Karpas-422 (cell line): Measurements from ENCODE around the gene CATSPER3. TPM values are rescaled to one million over a fixed set of nuclear protein-coding genes. Genes with fewer than 3 reads are reported as not detected.

ENCODE experiments used
- DNase-seq: peaks from one replicate; pipeline ENCODE4 v3.0.0-alpha.2; 2015
- H2AFZ ChIP-seq: fragments of 200-600 bp; sonication (generic); 2 replicates; pipeline ENCODE4 v1.6.1; 2014; ENCODE audit warnings: antibody characterized with exemption, low read length, mixed read lengths
- H3K27ac ChIP-seq: fragments of 200-600 bp; sonication (generic); 2 replicates; pipeline ENCODE4 v1.5.1; 2014; ENCODE audit warnings: mild to moderate bottlenecking, low read length, moderate library complexity
- H3K27me3 ChIP-seq: fragments of 200-600 bp; sonication (generic); 2 replicates; pipeline ENCODE4 v1.6.1; 2014; ENCODE audit warnings: low read length, mixed read lengths
- H3K36me3 ChIP-seq: fragments of 200-600 bp; sonication (generic); 2 replicates; pipeline ENCODE4 v1.6.1; 2014; ENCODE audit warnings: low read length, mixed read lengths; ENCODE audit not compliant: insufficient read depth
- H3K4me1 ChIP-seq: fragments of 200-600 bp; sonication (generic); 2 replicates; pipeline ENCODE4 v1.6.1; 2014; ENCODE audit warnings: mild to moderate bottlenecking, low read length, mixed read lengths
- H3K4me2 ChIP-seq: fragments of 200-600 bp; sonication (generic); 2 replicates; pipeline ENCODE4 v1.6.1; 2014; ENCODE audit warnings: low read length, low read depth, mild to moderate bottlenecking; ENCODE audit not compliant: poor library complexity, severe bottlenecking
- H3K4me3 ChIP-seq: fragments of 200-600 bp; sonication (generic); 2 replicates; pipeline ENCODE4 v1.5.1; 2014; ENCODE audit warnings: mild to moderate bottlenecking, antibody characterized with exemption, low read length, mixed read lengths
- H3K79me2 ChIP-seq: fragments of 200-600 bp; sonication (generic); 2 replicates; pipeline ENCODE4 v1.6.1; 2014; ENCODE audit warnings: mild to moderate bottlenecking, low read length, mixed read lengths
- H3K9ac ChIP-seq: fragments of 200-600 bp; sonication (generic); 2 replicates; pipeline ENCODE4 v1.6.0; 2014; ENCODE audit warnings: low read length
- H3K9me2 ChIP-seq: fragments of 200-600 bp; sonication (generic), shearing (Covaris generic); replicated peaks from 2 replicates; pipeline ENCODE4 v1.6.0; 2014; ENCODE audit warnings: mild to moderate bottlenecking, low read length, moderate library complexity; ENCODE audit not compliant: insufficient read depth
- H3K9me3 ChIP-seq: fragments of 300-700, 200-600 bp; sonication (generic); 2 replicates; pipeline ENCODE4 v1.6.1; 2014; ENCODE audit warnings: low read length, mixed read lengths
- H4K20me1 ChIP-seq: fragments of 200-600 bp; sonication (generic); 2 replicates; pipeline ENCODE4 v1.6.1; 2014; ENCODE audit warnings: mild to moderate bottlenecking, antibody characterized with exemption, low read length, low read depth; ENCODE audit not compliant: insufficient read depth
- total RNA-seq: library from RNA; depleted of rRNA; stranded (reverse); fragments of >200 nt; shearing (Covaris generic); gene quantifications from 2 replicates; pipeline ENCODE4 v1.2.3, GENCODE V29; 2014; ENCODE audit warnings: low replicate concordance

CATSPER3 gene
- total RNA-seq, 1 experiment from 2014 or later = not detected

DNA sequence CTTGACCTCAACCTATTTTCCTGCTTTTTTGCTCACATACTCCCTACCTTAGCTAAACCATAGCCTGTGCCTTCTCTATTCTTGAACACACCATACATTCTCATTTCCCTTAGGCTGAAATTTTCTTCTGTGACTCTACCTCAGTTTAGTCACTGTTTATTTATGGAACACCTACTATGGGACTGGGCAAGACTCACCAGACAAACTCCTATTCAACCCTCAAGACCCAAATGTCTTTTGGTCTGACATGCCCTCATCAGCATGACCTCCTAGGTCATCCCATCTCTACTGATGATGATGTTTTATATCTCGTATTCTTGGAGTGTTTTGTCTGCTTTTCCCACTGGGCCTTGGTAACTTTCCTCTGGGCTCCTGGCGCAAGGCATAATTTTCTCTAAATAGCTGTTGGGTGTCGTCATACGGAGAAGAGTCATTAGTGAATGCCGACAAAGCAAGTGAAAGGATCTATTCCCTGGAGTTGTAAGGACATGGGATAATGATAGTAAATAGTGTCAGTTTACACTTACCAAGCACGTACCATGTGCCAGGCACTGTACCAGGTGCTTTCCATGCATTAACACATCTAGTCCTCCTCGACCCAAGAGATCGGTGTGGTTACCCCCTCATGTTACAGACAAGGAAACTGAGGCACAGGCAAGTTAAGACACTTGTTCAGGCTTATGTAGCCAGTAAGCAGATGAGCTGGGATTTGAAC lies 88.8 kb downstream of the CATSPER3 start:
- Histone ChIP-seq H3K9me2 (no peaks in the 10 kb centered on the region), H3K9me3 (no peaks in the 10 kb centered on the region), H3K79me2 (no peaks in the 10 kb centered on the region), H3K27ac (peak overlapping the region; percentile 99), H3K9ac (peak overlapping the region; percentile 83; the same call in 1 of the 2 replicates), H3K4me1 (peaks cover 98% of the 10 kb centered on the region), H3K36me3 (no peaks in the 10 kb centered on the region), H4K20me1 (no peaks in the 10 kb centered on the region), H3K4me2 (peak overlapping the region; percentile 86), H3K27me3 (no peaks in the 10 kb centered on the region), H3K4me3 (no peak overlapping the region), H2AFZ (no peak overlapping the region)
- DNase-seq = no peak

- no peaks in the 10 kb centered on the region for H4K20me1 ChIP-seq
Measured at GRCh38 chr5:135057233-135057632, 89.5 kb downstream of the CATSPER3 start.

GRCh38 chr5:135058331-135058732 lies 90.6 kb downstream of the CATSPER3 start:
- no peaks in the 10 kb centered on the region for H3K27me3 ChIP-seq
- H3K9ac ChIP-seq = peak overlapping the region; percentile 63
- H3K27ac ChIP-seq = peak overlapping the region; percentile 99
- peak; percentile 80 for DNase-seq
- no peaks in the 10 kb centered on the region for H3K79me2 ChIP-seq
- H3K9me2 ChIP-seq = no peaks in the 10 kb centered on the region
- H3K9me3 ChIP-seq = no peaks in the 10 kb centered on the region
- H4K20me1 ChIP-seq = no peaks in the 10 kb centered on the region
- peak overlapping the region; percentile 42 for H3K4me2 ChIP-seq
- H3K4me3 ChIP-seq = 0 out of 2 replicates have a peak overlapping the region, but pooled peaks have one; percentile 4
- no peaks in the 10 kb centered on the region for H3K36me3 ChIP-seq
- 0 out of 2 replicates have a peak overlapping the region, but pooled peaks have one; percentile 8 for H2AFZ ChIP-seq
- H3K4me1 ChIP-seq = peaks cover 99% of the 10 kb centered on the region

More at GRCh38 chr5:135057233-135057632, 89.5 kb downstream of the CATSPER3 start:
- Histone ChIP-seq H3K4me1 (peaks cover 98% of the 10 kb centered on the region), H3K4me3 (no peak overlapping the region), H2AFZ (no peak overlapping the region), H3K9ac (peak overlapping the region; percentile 63), H3K4me2 (peak overlapping the region; percentile 42), H3K9me2 (no peaks in the 10 kb centered on the region), H3K79me2 (no peaks in the 10 kb centered on the region), H3K27ac (peak overlapping the region; percentile 99), H3K9me3 (no peaks in the 10 kb centered on the region), H3K27me3 (no peaks in the 10 kb centered on the region), H3K36me3 (no peaks in the 10 kb centered on the region)
- DNase-seq = no peak

DNA sequence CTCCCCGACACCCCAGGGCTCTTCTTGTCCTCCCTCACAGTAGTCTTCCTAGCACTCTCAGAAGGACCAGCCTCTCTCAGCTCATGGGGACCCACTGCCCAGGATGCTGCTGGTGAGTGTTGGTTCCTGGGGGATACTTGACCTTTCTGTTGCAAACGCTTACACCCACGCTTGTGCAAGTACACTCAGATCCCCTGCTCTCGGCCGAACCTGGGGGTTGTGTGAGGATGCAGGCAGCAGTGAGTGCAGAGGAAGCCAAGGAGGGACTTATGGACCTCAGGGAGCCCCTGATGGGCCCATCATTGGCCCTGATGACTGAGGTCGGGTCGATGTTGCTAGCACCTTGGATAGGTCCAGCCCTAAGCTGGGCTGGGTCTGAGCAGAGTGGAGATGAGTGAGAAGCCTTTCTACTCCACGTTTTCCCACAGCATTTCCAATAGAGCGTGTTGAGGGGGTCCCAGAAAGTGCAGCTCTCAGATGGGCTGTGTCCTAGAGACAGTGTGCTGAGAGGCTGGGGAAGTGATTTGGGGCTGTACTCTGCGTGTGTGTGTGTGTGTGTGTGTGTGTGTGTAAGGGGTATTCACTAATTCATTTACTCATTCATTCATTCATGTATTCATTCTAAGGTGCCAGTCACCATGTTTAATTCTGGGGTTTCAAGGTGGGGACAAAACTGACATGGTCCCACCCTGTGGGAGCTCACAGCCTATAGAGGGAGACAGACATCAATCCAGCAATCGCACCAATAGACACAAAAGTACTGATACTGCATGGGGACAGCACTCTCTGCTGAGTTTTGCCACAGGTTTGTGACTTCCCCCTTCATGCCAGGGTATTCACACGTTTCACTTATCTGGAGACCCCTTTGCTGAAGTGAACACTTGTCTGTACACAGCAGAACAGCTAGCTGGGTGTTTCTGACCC lies 91.6 kb downstream of the CATSPER3 start:
- Histone ChIP-seq H3K9me2 (no peaks in the 10 kb centered on the region), H3K9ac (peak overlapping the region; percentile 63), H3K36me3 (no peaks in the 10 kb centered on the region), H2AFZ (no peak overlapping the region), H4K20me1 (no peaks in the 10 kb centered on the region), H3K4me2 (peak overlapping the region; percentile 42), H3K27ac (peak overlapping the region; percentile 99), H3K27me3 (no peaks in the 10 kb centered on the region), H3K9me3 (no peaks in the 10 kb centered on the region), H3K79me2 (no peaks in the 10 kb centered on the region), H3K4me3 (no peak overlapping the region; the same call in 1 of the 2 replicates), H3K4me1 (peaks cover 100% of the 10 kb centered on the region)
- peak; percentile 78 for DNase-seq

- H4K20me1 ChIP-seq = no peaks in the 10 kb centered on the region
Measured at GRCh38 chr5:135060021-135060420, 92.3 kb downstream of the CATSPER3 start.

GRCh38 chr5:135061001-135061400 lies 93.3 kb downstream of the CATSPER3 start:
- peak overlapping the region; percentile 99 for H3K27ac ChIP-seq
- no peaks in the 10 kb centered on the region for H3K27me3 ChIP-seq
- no peaks in the 10 kb centered on the region for H3K9me3 ChIP-seq
- DNase-seq = no peak
- H4K20me1 ChIP-seq = no peaks in the 10 kb centered on the region
- 0 out of 2 replicates have a peak overlapping the region, but pooled peaks have one; percentile 63 for H3K9ac ChIP-seq
- no peak overlapping the region for H3K4me2 ChIP-seq
- H2AFZ ChIP-seq = no peak overlapping the region
- no peak overlapping the region for H3K4me3 ChIP-seq
- peaks cover 96% of the 10 kb centered on the region for H3K4me1 ChIP-seq
- H3K36me3 ChIP-seq = no peaks in the 10 kb centered on the region
- no peaks in the 10 kb centered on the region for H3K9me2 ChIP-seq
- no peaks in the 10 kb centered on the region for H3K79me2 ChIP-seq

More at GRCh38 chr5:135060021-135060420, 92.3 kb downstream of the CATSPER3 start:
- no peaks in the 10 kb centered on the region for H3K27me3 ChIP-seq
- no peaks in the 10 kb centered on the region for H3K9me2 ChIP-seq
- no peaks in the 10 kb centered on the region for H3K36me3 ChIP-seq
- H3K4me2 ChIP-seq = peak overlapping the region; percentile 42
- H3K9me3 ChIP-seq = no peaks in the 10 kb centered on the region
- H3K79me2 ChIP-seq = no peaks in the 10 kb centered on the region
- H3K27ac ChIP-seq = peak overlapping the region; percentile 99
- H3K9ac ChIP-seq = peak overlapping the region; percentile 63
- H3K4me1 ChIP-seq = peaks cover 100% of the 10 kb centered on the region
- H2AFZ ChIP-seq = no peak overlapping the region
- no peak for DNase-seq
- no peak overlapping the region for H3K4me3 ChIP-seq
